ENCODE measurements around the gene SEC14L5. TPM values are rescaled to one million over a fixed set of nuclear protein-coding genes. Genes with fewer than 3 reads are reported as not detected.
A peak's percentile ranks its signal among the peaks of the same experiment; 100 is the strongest.
"Not testable (repeated sequence)": the region's sequence is repeated elsewhere in the genome, so short reads cannot be mapped to it uniquely, and the experiment has no call there.

Gene SEC14L5
- total and polyA plus RNA-seq, 8 donors, result 0.17 to 0.76 (median 0.39) TPM

GRCh38 chr16:5036228-5037156 lies 78.4 kb downstream of the SEC14L5 start:
- ATAC-seq, result no peak
- Histone ChIP-seq H3K4me3 (no peak overlapping the region), H3K9me3 (no peaks in the 10 kb centered on the region), H3K27me3 (no peaks in the 10 kb centered on the region), H3K36me3 (no peaks in the 10 kb centered on the region), H3K27ac (no peak overlapping the region), H3K4me1 (peaks cover 14 to 17% of the 10 kb centered on the region in 2 donors)
- intact Hi-C loops (cut with DNase I), result no loop called here
- no peak for DNase-seq
- TF ChIP-seq CTCF (IDR thresholded peaks at IDR 0.05), result no peak

- Histone ChIP-seq H3K27ac (no peak overlapping the region), H3K4me1 (no peaks in the 10 kb centered on the region), H3K9me3 (no peaks in the 10 kb centered on the region), H3K4me3 (no peak overlapping the region), H3K36me3 (no peaks in the 10 kb centered on the region), H3K27me3 (no peaks in the 10 kb centered on the region)
- TF ChIP-seq CTCF (IDR thresholded peaks at IDR 0.05), result no peak
- intact Hi-C loops (cut with DNase I), result no loop called here
- DNase-seq (no peak), ATAC-seq (no peak)
These were observed 82.3 kb downstream of the SEC14L5 start for GRCh38 chr16:5040451-5040850.

GRCh38 chr16:5041600-5042133 lies 83.5 kb downstream of the SEC14L5 start:
- no peak for TF ChIP-seq CTCF (IDR thresholded peaks at IDR 0.05)
- DNase-seq, result peak in 1 of 4 donors; percentile 19
- intact Hi-C loops (cut with DNase I), result no loop called here
- Histone ChIP-seq H3K4me1 (no peaks in the 10 kb centered on the region), H3K27me3 (no peaks in the 10 kb centered on the region), H3K27ac (no peak overlapping the region), H3K9me3 (no peaks in the 10 kb centered on the region), H3K4me3 (no peak overlapping the region), H3K36me3 (no peaks in the 10 kb centered on the region)
- no peak for ATAC-seq

GRCh38 chr16:5042574-5043171 lies 84.5 kb downstream of the SEC14L5 start:
- ATAC-seq, result no peak
- Histone ChIP-seq H3K27me3 (no peaks in the 10 kb centered on the region), H3K9me3 (no peaks in the 10 kb centered on the region), H3K27ac (no peak overlapping the region), H3K36me3 (peaks cover 0 to 6% of the 10 kb centered on the region in 2 donors), H3K4me3 (no peak overlapping the region), H3K4me1 (no peaks in the 10 kb centered on the region)
- no peak for TF ChIP-seq CTCF (IDR thresholded peaks at IDR 0.05)
- peak in 1 of 4 donors; percentile 20 for DNase-seq
- intact Hi-C loops (cut with DNase I), result no loop called here

GRCh38 chr16:5044011-5044540 lies 85.9 kb downstream of the SEC14L5 start:
- Histone ChIP-seq H3K27ac (no peak overlapping the region), H3K9me3 (no peaks in the 10 kb centered on the region), H3K4me1 (no peaks in the 10 kb centered on the region), H3K36me3 (peaks cover 0 to 6% of the 10 kb centered on the region in 2 donors), H3K4me3 (no peak overlapping the region), H3K27me3 (no peaks in the 10 kb centered on the region)
- DNase-seq, result peak in 1 of 4 donors; percentile 21
- ATAC-seq, result no peak
- intact Hi-C loops (cut with DNase I), result no loop called here
- no peak for TF ChIP-seq CTCF (IDR thresholded peaks at IDR 0.05)

- H3K36me3 ChIP-seq; H3K4me1 ChIP-seq; ATAC-seq; H3K9me3 ChIP-seq; H3K4me3 ChIP-seq; intact Hi-C loops (cut with DNase I); H3K27ac ChIP-seq; H3K27me3 ChIP-seq; DNase-seq: not testable (repeated sequence)
These were observed 86.5 kb downstream of the SEC14L5 start for GRCh38 chr16:5044581-5044980.
